ENCODE results near the gene NETO2.
"Not testable (repeated sequence)": the region's sequence is repeated elsewhere in the genome, so short reads cannot be mapped to it uniquely, and the experiment has no call there.

The NETO2 gene

DNA sequence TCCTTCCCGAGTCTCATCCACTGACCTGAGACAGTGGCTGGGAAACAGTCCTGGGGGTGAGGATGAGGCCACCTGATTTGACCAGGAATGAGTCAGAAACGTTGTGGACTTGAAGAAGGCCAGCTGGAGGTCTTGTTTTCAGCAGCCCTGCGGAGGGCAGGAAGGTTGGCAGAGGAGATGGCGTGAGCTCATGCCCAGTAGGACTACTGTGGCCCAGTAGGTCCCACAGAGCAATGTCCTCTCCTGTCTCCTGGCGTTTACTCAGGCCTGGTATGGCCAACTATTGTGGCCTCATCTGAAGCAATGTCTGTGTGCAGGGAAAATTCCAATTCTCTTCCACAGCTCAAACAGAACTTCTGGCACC, 86.1 kb downstream of the NETO2 start:
- Histone ChIP-seq H2AFZ (ENCODE audit: low read depth, low read length) (no peak overlapping the region), H3K27ac (ENCODE audit: low read length, poor library complexity, severe bottlenecking) (no peak overlapping the region), H2BK120ac (ENCODE audit: low read depth, low read length) (no peak overlapping the region), H2BK15ac (ENCODE audit: low read depth, poor library complexity, severe bottlenecking) (no peak overlapping the region), H3K4me3 (ENCODE audit: insufficient read depth in 1 of 2, low read depth in 1 of 2, low read length in 2 of 2) (no peak overlapping the region), H4K91ac (ENCODE audit: low read length) (no peak overlapping the region), H3K9me3 (ENCODE audit: control insufficient read depth, low read length) (no peaks in the 10 kb centered on the region), H3K23ac (ENCODE audit: low read length in 2 of 2) (no peak overlapping the region), H2BK5ac (ENCODE audit: low read depth, low read length, poor library complexity, severe bottlenecking) (no peak overlapping the region), H3K18ac (ENCODE audit: low read depth in 1 of 2, low read length in 2 of 2) (no peak overlapping the region), H3K36me3 (ENCODE audit: control insufficient read depth in 1 of 2, insufficient read depth in 2 of 2, low read depth in 1 of 2, low read length in 2 of 2) (no peaks in the 10 kb centered on the region), H3K27me3 (ENCODE audit: control insufficient read depth in 1 of 2, insufficient read depth in 1 of 2, low read length in 2 of 2) (peaks cover 0 to 44% of the 10 kb centered on the region in 2 experiments), H3K4me2 (ENCODE audit: low read length, poor library complexity, severe bottlenecking) (no peak overlapping the region), H3K14ac (ENCODE audit: low read length in 2 of 2) (no peak overlapping the region), H2AK5ac (ENCODE audit: low read length, severe bottlenecking) (no peak overlapping the region), H4K8ac (ENCODE audit: low read length) (no peak overlapping the region), H2BK12ac (ENCODE audit: low read length in 2 of 2) (no peak overlapping the region), H3K4me1 (ENCODE audit: control insufficient read depth, insufficient read depth, low read depth, low read length) (no peaks in the 10 kb centered on the region), H3K79me1 (replicated peaks; ENCODE audit: low read length, poor library complexity, severe bottlenecking) (no peaks in the 10 kb centered on the region), H3K9ac (ENCODE audit: low read length) (no peak overlapping the region), H3K4ac (ENCODE audit: low read depth in 1 of 2, low read length in 2 of 2) (no peak overlapping the region)
- DNase-seq: no peak
- 81% methylated on average over 5 of the region's 5 CpGs for WGBS

DNA sequence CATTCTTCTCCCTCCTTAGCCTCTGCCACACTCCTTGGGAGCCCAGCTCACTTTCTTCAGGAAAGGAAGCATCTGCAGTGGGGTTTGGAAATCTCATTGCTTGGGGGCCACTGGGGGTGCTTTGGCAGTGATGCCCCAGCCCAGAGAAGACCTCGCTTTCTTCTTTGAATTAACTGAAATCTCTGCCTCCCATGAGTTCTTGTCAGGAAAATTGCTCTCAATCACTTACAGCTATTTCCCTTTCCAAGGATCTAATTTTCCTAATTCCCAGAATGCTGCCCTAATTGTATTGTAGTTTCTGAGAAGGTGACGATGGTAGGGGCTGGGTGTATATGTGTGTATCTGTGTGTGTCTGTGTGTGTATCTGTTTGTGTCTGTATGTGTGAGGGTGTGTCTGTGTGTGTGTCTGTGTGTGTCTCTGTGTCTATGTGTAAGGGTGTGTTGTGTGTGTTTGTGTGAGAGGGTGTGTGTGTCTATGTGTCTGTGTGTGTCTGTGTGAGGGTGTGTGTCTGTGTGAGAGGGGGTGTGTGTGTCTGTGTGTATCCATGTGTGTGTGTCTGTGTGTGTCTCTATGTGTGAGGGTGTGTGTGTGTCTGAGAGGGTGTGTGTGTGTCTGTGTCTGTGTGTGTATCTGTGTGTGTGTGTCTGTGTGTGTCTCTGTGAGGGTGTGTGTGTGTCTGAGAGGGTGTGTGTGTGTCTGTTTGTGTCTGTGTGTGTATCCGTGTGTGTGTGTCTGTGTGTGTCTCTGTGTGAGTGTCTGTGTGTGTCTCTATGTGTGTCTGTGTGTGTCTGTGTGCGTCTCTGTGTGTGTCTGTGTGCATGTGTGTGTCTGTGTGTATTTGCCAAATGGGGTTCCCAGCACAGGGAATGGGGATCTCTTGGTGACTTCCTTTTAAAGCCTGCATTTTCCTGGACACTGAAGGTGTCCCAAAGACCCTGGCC, 86.8 kb downstream of the NETO2 start:
- 81% methylated on average over 4 of the region's 4 CpGs for WGBS
- no peaks in the 10 kb centered on the region for H3K9me3 ChIP-seq (ENCODE audit: control insufficient read depth, low read length)

DNA sequence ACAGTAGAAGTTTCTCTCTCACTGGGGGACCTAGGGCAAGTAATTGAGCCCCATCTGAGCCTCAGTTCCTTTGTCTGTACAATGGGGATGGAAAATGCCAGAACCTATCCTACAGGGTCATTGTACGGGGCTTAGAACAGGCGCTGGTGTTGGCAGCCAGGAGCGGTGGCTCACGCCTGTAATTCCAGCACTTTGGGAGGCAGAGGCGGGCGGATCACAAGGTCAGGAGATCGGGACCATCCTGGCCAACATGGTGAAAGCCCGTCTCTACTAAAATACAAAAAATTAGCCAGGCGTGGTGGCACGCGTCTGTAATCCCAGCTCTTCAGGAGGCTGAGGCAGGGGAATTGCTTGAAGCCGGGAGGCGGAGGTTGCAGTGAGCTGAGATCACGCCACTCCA, 87.7 kb downstream of the NETO2 start:
- H3K9me3 ChIP-seq (ENCODE audit: control insufficient read depth, low read length); H3K36me3 ChIP-seq (ENCODE audit: control insufficient read depth in 1 of 2, insufficient read depth in 2 of 2, low read depth in 1 of 2, low read length in 2 of 2); H3K14ac ChIP-seq (ENCODE audit: low read length in 2 of 2); H3K4me2 ChIP-seq (ENCODE audit: low read length, poor library complexity, severe bottlenecking); H3K4ac ChIP-seq (ENCODE audit: low read depth in 1 of 2, low read length in 2 of 2); H3K4me3 ChIP-seq (ENCODE audit: insufficient read depth in 1 of 2, low read depth in 1 of 2, low read length in 2 of 2); H3K27ac ChIP-seq (ENCODE audit: low read length, poor library complexity, severe bottlenecking); H3K79me1 ChIP-seq (replicated peaks; ENCODE audit: low read length, poor library complexity, severe bottlenecking); H2BK5ac ChIP-seq (ENCODE audit: low read depth, low read length, poor library complexity, severe bottlenecking); H2BK120ac ChIP-seq (ENCODE audit: low read depth, low read length); H2BK12ac ChIP-seq (ENCODE audit: low read length in 2 of 2); DNase-seq; H2AFZ ChIP-seq (ENCODE audit: low read depth, low read length); H3K23ac ChIP-seq (ENCODE audit: low read length in 2 of 2); H2BK15ac ChIP-seq (ENCODE audit: low read depth, poor library complexity, severe bottlenecking); H4K8ac ChIP-seq (ENCODE audit: low read length); H3K4me1 ChIP-seq (ENCODE audit: control insufficient read depth, insufficient read depth, low read depth, low read length); H4K91ac ChIP-seq (ENCODE audit: low read length); H3K18ac ChIP-seq (ENCODE audit: low read depth in 1 of 2, low read length in 2 of 2); H3K9ac ChIP-seq (ENCODE audit: low read length); H2AK5ac ChIP-seq (ENCODE audit: low read length, severe bottlenecking): not testable (repeated sequence)
- peaks cover 0 to 33% of the 10 kb centered on the region in 2 experiments for H3K27me3 ChIP-seq (ENCODE audit: control insufficient read depth in 1 of 2, insufficient read depth in 1 of 2, low read length in 2 of 2)
- WGBS: 98% methylated on average over 13 of the region's 14 CpGs

More for the DNA sequence above, 86.8 kb downstream of the NETO2 start:
- H2AFZ ChIP-seq (ENCODE audit: low read depth, low read length): no peak overlapping the region
- no peak overlapping the region for H3K4me3 ChIP-seq (ENCODE audit: insufficient read depth in 1 of 2, low read depth in 1 of 2, low read length in 2 of 2)
- no peak overlapping the region for H4K8ac ChIP-seq (ENCODE audit: low read length)
- no peak for DNase-seq
- no peak overlapping the region for H3K27ac ChIP-seq (ENCODE audit: low read length, poor library complexity, severe bottlenecking)
- H3K4me2 ChIP-seq (ENCODE audit: low read length, poor library complexity, severe bottlenecking): no peak overlapping the region
- H2BK15ac ChIP-seq (ENCODE audit: low read depth, poor library complexity, severe bottlenecking): no peak overlapping the region
- H3K79me1 ChIP-seq (replicated peaks; ENCODE audit: low read length, poor library complexity, severe bottlenecking): no peaks in the 10 kb centered on the region
- H3K9ac ChIP-seq (ENCODE audit: low read length): no peak overlapping the region
- H2AK5ac ChIP-seq (ENCODE audit: low read length, severe bottlenecking): no peak overlapping the region
- peaks cover 0 to 40% of the 10 kb centered on the region in 2 experiments for H3K27me3 ChIP-seq (ENCODE audit: control insufficient read depth in 1 of 2, insufficient read depth in 1 of 2, low read length in 2 of 2)
- H2BK12ac ChIP-seq (ENCODE audit: low read length in 2 of 2): no peak overlapping the region
- H2BK5ac ChIP-seq (ENCODE audit: low read depth, low read length, poor library complexity, severe bottlenecking): no peak overlapping the region
- H3K23ac ChIP-seq (ENCODE audit: low read length in 2 of 2): no peak overlapping the region
- no peak overlapping the region for H3K18ac ChIP-seq (ENCODE audit: low read depth in 1 of 2, low read length in 2 of 2)
- H3K36me3 ChIP-seq (ENCODE audit: control insufficient read depth in 1 of 2, insufficient read depth in 2 of 2, low read depth in 1 of 2, low read length in 2 of 2): no peaks in the 10 kb centered on the region
- no peaks in the 10 kb centered on the region for H3K4me1 ChIP-seq (ENCODE audit: control insufficient read depth, insufficient read depth, low read depth, low read length)
- no peak overlapping the region for H2BK120ac ChIP-seq (ENCODE audit: low read depth, low read length)
- H4K91ac ChIP-seq (ENCODE audit: low read length): peak overlapping the region; percentile 21
- H3K14ac ChIP-seq (ENCODE audit: low read length in 2 of 2): peak overlapping the region in 1 of 2 experiments; percentile 21
- no peak overlapping the region for H3K4ac ChIP-seq (ENCODE audit: low read depth in 1 of 2, low read length in 2 of 2)

DNA sequence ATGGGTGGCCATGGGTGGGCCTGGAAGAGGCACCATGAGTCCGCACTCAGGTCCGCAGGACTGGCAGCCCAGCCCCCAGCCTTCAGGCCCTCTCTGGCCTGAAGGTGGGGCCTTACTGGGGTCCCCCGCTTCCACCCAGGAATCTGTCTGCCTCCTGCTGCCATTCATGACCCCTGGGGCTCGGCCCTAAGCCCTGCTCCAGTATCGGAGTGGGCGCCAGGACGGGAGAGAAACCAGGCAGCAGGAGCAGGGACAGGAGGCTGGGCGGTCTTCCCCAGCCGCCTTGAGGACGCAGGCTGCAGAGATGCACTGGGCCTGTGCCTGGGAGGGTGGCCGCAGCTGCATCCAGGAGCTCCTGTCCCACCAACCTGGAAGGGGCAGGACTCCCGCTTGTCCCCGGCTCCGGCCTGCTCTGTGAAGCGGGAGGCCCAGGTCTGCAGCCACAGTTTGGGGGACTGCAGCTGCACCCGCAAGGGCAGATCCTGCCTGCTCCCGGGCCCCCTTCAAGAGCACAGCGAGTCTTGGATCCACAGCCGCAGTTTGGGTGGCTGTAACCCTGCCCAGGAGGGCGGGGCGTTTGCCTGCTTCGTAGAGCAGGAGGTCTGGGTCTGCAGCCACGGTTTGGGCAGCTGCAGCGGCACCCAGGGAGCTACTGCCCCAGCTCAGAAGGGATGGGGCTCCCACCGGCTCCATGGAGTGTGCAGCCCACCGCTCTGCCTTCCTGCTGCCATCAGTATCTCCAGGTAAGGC, 88.4 kb downstream of the NETO2 start:
- Histone ChIP-seq H3K27ac (ENCODE audit: low read length, poor library complexity, severe bottlenecking) (no peak overlapping the region), H2AK5ac (ENCODE audit: low read length, severe bottlenecking) (no peak overlapping the region), H2BK15ac (ENCODE audit: low read depth, poor library complexity, severe bottlenecking) (no peak overlapping the region), H3K4me1 (ENCODE audit: control insufficient read depth, insufficient read depth, low read depth, low read length) (peaks cover under 1% of the 10 kb centered on the region), H3K18ac (ENCODE audit: low read depth in 1 of 2, low read length in 2 of 2) (no peak overlapping the region), H3K79me1 (replicated peaks; ENCODE audit: low read length, poor library complexity, severe bottlenecking) (no peaks in the 10 kb centered on the region), H3K36me3 (ENCODE audit: control insufficient read depth in 1 of 2, insufficient read depth in 2 of 2, low read depth in 1 of 2, low read length in 2 of 2) (no peaks in the 10 kb centered on the region), H2AFZ (ENCODE audit: low read depth, low read length) (no peak overlapping the region), H3K4me3 (ENCODE audit: insufficient read depth in 1 of 2, low read depth in 1 of 2, low read length in 2 of 2) (no peak overlapping the region), H3K9me3 (ENCODE audit: control insufficient read depth, low read length) (no peaks in the 10 kb centered on the region), H2BK120ac (ENCODE audit: low read depth, low read length) (no peak overlapping the region), H3K9ac (ENCODE audit: low read length) (no peak overlapping the region), H2BK12ac (ENCODE audit: low read length in 2 of 2) (no peak overlapping the region), H3K14ac (ENCODE audit: low read length in 2 of 2) (no peak overlapping the region), H3K4me2 (ENCODE audit: low read length, poor library complexity, severe bottlenecking) (no peak overlapping the region), H3K27me3 (ENCODE audit: control insufficient read depth in 1 of 2, insufficient read depth in 1 of 2, low read length in 2 of 2) (peaks cover under 1 to 34% of the 10 kb centered on the region in 2 experiments), H4K8ac (ENCODE audit: low read length) (no peak overlapping the region), H3K23ac (ENCODE audit: low read length in 2 of 2) (no peak overlapping the region), H4K91ac (ENCODE audit: low read length) (no peak overlapping the region), H3K4ac (ENCODE audit: low read depth in 1 of 2, low read length in 2 of 2) (no peak overlapping the region), H2BK5ac (ENCODE audit: low read depth, low read length, poor library complexity, severe bottlenecking) (no peak overlapping the region)
- DNase-seq: no peak
- 88% methylated on average over 26 of the region's 26 CpGs for WGBS
